Measurements from ENCODE around the gene JMJD1C. TPM values are rescaled to one million over a fixed set of nuclear protein-coding genes. Genes with fewer than 3 reads are reported as not detected.

Gene JMJD1C
- polyA plus RNA-seq, 2 of the 4 experiments (the other 2 are of a cell fraction) = 15.9 to 47.2 TPM

GRCh38 chr10:63133056-63133820 is 332.5 kb downstream of the JMJD1C start, which contains the start of gene NRBF2 (continued):
- TF ChIP-seq PBX3 (IDR thresholded peaks at IDR 0.05) = peak; percentile 48; the same call in 1 of the 2 replicates
- no peak for TF ChIP-seq MAFK (IDR thresholded peaks at IDR 0.05; ENCODE audit: partially characterized antibody)
- no peak for TF ChIP-seq RNF2 (IDR thresholded peaks at IDR 0.05; ENCODE audit: borderline replicate concordance, low read depth)
- no peak for TF ChIP-seq HOXA7 (CRISPR knock-in tag; IDR thresholded peaks at IDR 0.05)
- TF ChIP-seq JUN (IDR thresholded peaks at IDR 0.05) = peak; percentile 20 to 85; a peak in 4 of 5 replicates
- TF ChIP-seq CBX2 (IDR thresholded peaks at IDR 0.05; ENCODE audit: borderline replicate concordance, low read depth) = no peak
- no peak for TF ChIP-seq EP300 (IDR thresholded peaks at IDR 0.05)
- TF ChIP-seq HOXB5 (CRISPR knock-in tag; IDR thresholded peaks at IDR 0.05) = no peak
- TF ChIP-seq CHD4 (IDR thresholded peaks at IDR 0.05; ENCODE audit: borderline replicate concordance) = no peak
- peak; percentile 59; the same call in 1 of the 2 replicates for TF ChIP-seq GATA3 (IDR thresholded peaks at IDR 0.05; ENCODE audit: borderline replicate concordance)
- no peak for TF ChIP-seq NR3C1 (IDR thresholded peaks at IDR 0.05)
- TF ChIP-seq MAZ (IDR thresholded peaks at IDR 0.05; ENCODE audit: borderline replicate concordance, low read depth, low read length) = no peak
- no peak for TF ChIP-seq EHMT2 (IDR thresholded peaks at IDR 0.05; ENCODE audit: low read depth)
- peak; percentile 91 for TF ChIP-seq REST (IDR thresholded peaks at IDR 0.05)
- no peak for TF ChIP-seq FOXS1 (CRISPR knock-in tag; IDR thresholded peaks at IDR 0.05)
- TF ChIP-seq HMGXB4 (CRISPR knock-in tag; IDR thresholded peaks at IDR 0.05; ENCODE audit: borderline replicate concordance) = no peak
- TF ChIP-seq, protein P1, sequence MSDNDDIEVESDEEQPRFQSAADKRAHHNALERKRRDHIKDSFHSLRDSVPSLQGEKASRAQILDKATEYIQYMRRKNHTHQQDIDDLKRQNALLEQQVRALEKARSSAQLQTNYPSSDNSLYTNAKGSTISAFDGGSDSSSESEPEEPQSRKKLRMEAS (IDR thresholded peaks at IDR 0.05) = peak; percentile 91
- no peak for TF ChIP-seq ESRRA (IDR thresholded peaks at IDR 0.05; ENCODE audit: borderline replicate concordance, low read length)
- TF ChIP-seq RFX5 (IDR thresholded peaks at IDR 0.05) = 0 out of 2 replicates have a peak, but pooled peaks have one; percentile 22
- TF ChIP-seq, protein P2, sequence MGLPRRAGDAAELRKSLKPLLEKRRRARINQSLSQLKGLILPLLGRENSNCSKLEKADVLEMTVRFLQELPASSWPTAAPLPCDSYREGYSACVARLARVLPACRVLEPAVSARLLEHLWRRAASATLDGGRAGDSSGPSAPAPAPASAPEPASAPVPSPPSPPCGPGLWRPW (IDR thresholded peaks at IDR 0.05) = no peak
- no peak for TF ChIP-seq ZNF302 (CRISPR knock-in tag; IDR thresholded peaks at IDR 0.05)
- no peak for TF ChIP-seq HEYL (CRISPR knock-in tag; IDR thresholded peaks at IDR 0.05)
- no peak for TF ChIP-seq CEBPB (IDR thresholded peaks at IDR 0.05)
